Mucosa of descending colon (tissue), 3 donors: Measurements from ENCODE around the gene TXNRD2. TPM values are rescaled to one million over a fixed set of nuclear protein-coding genes. Genes with fewer than 3 reads are reported as not detected.

Experiments
- ATAC-seq: fragments of 200-7000 bp; cut with Tn5 transposase; one replicate; pipeline ENCODE4 v1.9.1; 2020; ENCODE audit warnings: mild to moderate bottlenecking, moderate library complexity
- DNase-seq, 3 donors: peaks; one replicate each; pipeline ENCODE4 v3.0.0-alpha.2; 2020
- H3K36me3 ChIP-seq: fragments of 200-600 bp; one replicate; pipeline ENCODE4 v1.8.0; 2021; ENCODE audit warnings: low read depth, mild to moderate bottlenecking
- H3K4me1 ChIP-seq: fragments of 200-600 bp; one replicate; pipeline ENCODE4 v1.8.0; 2021; ENCODE audit warnings: low read depth, mild to moderate bottlenecking
- H3K4me3 ChIP-seq: fragments of 200-600 bp; one replicate; pipeline ENCODE4 v1.8.0; 2021; ENCODE audit warnings: mild to moderate bottlenecking
- H3K9me3 ChIP-seq: fragments of 200-600 bp; one replicate; pipeline ENCODE4 v1.8.0; 2021; ENCODE audit warnings: mild to moderate bottlenecking
- CTCF ChIP-seq: fragments of 200-600 bp; IDR thresholded peaks from one replicate; pipeline ENCODE4 v1.8.0; 2022; ENCODE audit warnings: antibody characterized with exemption, mild to moderate bottlenecking
- intact Hi-C, 2 donors: fragments of 100-400 bp; cut with DNase I in 1 of 2; cut with micrococcal nuclease in 1 of 2; formaldehyde crosslinking; loops; one replicate each; pipeline versions ENCODE4 v1.11.0 to v1.11.1; 2022; cut with DNase I, micrococcal nuclease
- total RNA-seq, 3 donors: library from RNA; stranded (reverse); fragmentation: NEBNext Ultra II Directional in 2 of 3; extraction: Animal tissue kit (Norgen Biotek cat#: 25700) in 2 of 3; gene quantifications; one replicate each; pipeline versions ENCODE4 v1.2.1 to v1.2.4, GENCODE V29; 2021 to 2023
- donor health status: DM: no; HTN: no; CAD: no; lungs with moderate emphysema.
- donor health status: DM: no; HTN: no; CAD: no.
- donor health status: DM: no; HTN: yes; CAD: no.

The TXNRD2 gene
- total RNA-seq, 3 donors from 2014 or later: 20.9 to 23.6 (median 22.6) TPM

- H3K4me3 ChIP-seq: no peak overlapping the region
- H3K9me3 ChIP-seq: no peaks in the 10 kb centered on the region
- no peak for DNase-seq
- H3K4me1 ChIP-seq: peaks cover 28% of the 10 kb centered on the region
- intact Hi-C loops: no loop called here
- no peak for TF ChIP-seq CTCF
- ATAC-seq: no peak
- H3K36me3 ChIP-seq: peaks cover 3% of the 10 kb centered on the region
Observed at GRCh38 chr22:19961868-19962245, 20.2 kb upstream of the TXNRD2 start.

DNA sequence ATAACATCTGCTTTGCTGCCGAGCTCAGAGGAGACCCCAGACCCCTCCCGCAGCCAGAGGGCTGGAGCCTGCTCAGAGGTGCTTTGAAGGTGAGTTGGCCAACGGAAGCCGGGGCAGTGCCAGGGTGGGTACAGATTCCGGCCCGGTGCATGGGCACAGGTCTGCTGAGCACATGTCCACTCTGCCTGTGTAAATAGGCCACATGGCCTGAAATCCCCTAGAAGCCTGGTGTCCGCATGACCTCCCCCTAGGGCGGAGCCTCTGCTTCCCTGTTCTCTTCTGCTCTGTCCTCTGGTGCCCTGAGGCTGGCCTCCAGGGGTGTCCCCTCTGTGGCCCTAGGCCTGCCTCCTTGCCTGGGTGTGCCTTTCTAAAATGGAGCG is 19.6 kb upstream of the TXNRD2 start:
- DNase-seq (peak in 2 of 3 donors; percentile 35 to 44), ATAC-seq (no peak)
- no peak for TF ChIP-seq CTCF
- H3K4me3 ChIP-seq: no peak overlapping the region
- no peaks in the 10 kb centered on the region for H3K9me3 ChIP-seq
- intact Hi-C loops: no loop called here
- peaks cover 28% of the 10 kb centered on the region for H3K4me1 ChIP-seq
- H3K36me3 ChIP-seq: peaks cover 3% of the 10 kb centered on the region

- no peak for ATAC-seq
- peaks cover 28% of the 10 kb centered on the region for H3K4me1 ChIP-seq
- intact Hi-C loops: no loop called here
- no peak for TF ChIP-seq CTCF
- no peaks in the 10 kb centered on the region for H3K9me3 ChIP-seq
- H3K4me3 ChIP-seq: no peak overlapping the region
- H3K36me3 ChIP-seq: peaks cover 3% of the 10 kb centered on the region
- DNase-seq: peak in 2 of 3 donors; percentile 33 to 36
Observed at GRCh38 chr22:19960491-19961200, 19.0 kb upstream of the TXNRD2 start.

DNA sequence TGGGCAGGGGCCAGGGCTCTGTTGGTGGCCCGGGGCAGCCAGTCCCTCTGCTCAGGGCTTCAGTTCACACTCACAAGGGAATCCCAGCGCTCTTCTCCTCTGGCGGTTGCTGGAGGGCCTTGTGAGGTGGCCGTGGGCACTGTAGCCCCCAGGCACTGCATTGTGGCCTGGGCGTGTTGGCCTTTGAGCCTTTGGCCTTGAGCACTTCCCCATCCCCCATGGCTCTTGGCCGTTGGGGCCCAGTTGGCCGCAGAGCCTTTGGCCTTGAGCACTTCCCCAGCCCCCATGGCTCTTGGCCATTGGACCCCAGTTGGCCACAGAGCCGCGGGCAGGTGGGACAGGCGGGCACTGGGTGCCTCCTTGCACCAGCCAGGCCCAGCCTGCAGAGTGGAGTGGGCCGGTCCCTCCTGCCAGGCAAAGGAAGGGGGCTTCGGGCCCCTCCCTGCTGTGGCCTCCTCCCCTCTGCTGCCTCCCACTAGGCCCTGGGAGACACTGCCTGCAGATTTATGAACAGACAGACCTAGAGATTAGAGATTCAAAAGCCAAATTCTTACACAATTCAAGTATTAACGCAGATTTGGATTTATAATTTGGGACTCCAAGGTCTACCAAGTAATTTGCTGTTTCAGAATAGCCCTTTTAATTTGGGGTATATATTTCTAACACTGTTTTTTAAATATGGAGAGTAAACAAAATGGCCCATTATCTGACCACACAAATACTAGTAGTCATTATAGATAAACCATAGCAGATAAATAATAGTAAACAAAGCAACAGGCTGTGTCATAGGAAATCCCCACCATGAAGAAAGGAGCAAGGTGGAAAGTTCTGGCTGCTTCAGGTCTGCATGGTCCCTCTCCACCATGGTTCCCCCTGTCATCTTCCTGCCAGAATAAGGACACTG is 18.2 kb upstream of the TXNRD2 start:
- peaks cover 28% of the 10 kb centered on the region for H3K4me1 ChIP-seq
- no peaks in the 10 kb centered on the region for H3K9me3 ChIP-seq
- peaks cover 3% of the 10 kb centered on the region for H3K36me3 ChIP-seq
- H3K4me3 ChIP-seq: no peak overlapping the region
- no peak for TF ChIP-seq CTCF
- ATAC-seq (no peak), DNase-seq (peak in 2 of 3 donors; percentile 41 to 44)
- intact Hi-C loops: no loop called here

DNA sequence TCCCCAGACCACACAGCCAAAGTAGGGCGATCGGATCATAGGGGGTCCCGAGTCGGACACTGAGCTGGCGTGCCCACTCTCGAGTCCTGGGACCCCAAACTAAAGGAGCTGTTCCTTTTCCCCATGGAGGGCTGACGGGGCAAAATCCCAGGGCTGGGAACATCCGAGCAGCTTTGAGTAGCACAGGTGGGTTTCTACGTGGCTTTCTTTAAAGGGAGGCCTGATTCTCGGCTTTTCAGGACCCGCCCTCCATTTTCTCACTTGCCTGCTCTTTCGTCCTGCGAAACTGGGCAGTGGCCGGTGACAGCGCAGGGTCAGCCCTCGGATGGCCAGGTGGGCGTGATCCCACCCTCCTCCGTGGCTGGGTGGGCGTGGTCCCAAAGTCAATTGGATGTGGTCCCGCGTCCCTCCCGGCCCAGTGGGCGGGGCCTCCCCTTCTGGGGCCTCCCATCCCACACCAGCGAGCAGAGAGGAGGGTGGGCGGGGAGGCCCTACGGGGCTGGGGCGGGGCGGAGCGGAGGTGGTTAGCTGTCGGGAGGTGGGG is 17.5 kb upstream of the TXNRD2 start:
- no peak overlapping the region for H3K4me3 ChIP-seq
- peak; percentile 40 for ATAC-seq
- peak; percentile 80 to 84 (median 80) for DNase-seq
- intact Hi-C loops: no loop called here
- TF ChIP-seq CTCF: no peak
- peaks cover 3% of the 10 kb centered on the region for H3K36me3 ChIP-seq
- H3K9me3 ChIP-seq: no peaks in the 10 kb centered on the region
- peaks cover 28% of the 10 kb centered on the region for H3K4me1 ChIP-seq
